Trophoblast cell (in vitro differentiated cells and primary cell): ENCODE data around the gene PSMD5.

ENCODE experiments used
- DNase-seq, 2 donors: peaks; one replicate each; pipeline ENCODE4 v3.0.0-alpha.2; 2016
- H2AFZ ChIP-seq: 2 replicates; pipeline ENCODE4 v1.6.1; 2013; ENCODE audit warnings: low read length, moderate library complexity, mild to moderate bottlenecking; ENCODE audit not compliant: insufficient read depth, poor library complexity
- H2AK5ac ChIP-seq: 2 replicates; pipeline ENCODE4 v1.6.1; 2013; ENCODE audit warnings: mild to moderate bottlenecking, low read length
- H2BK120ac ChIP-seq: 2 replicates; pipeline ENCODE4 v1.6.1; 2013; ENCODE audit warnings: low read length, mild to moderate bottlenecking, moderate library complexity; ENCODE audit not compliant: insufficient read depth, poor library complexity
- H2BK12ac ChIP-seq: 2 replicates; pipeline ENCODE4 v1.6.1; 2013; ENCODE audit warnings: mild to moderate bottlenecking, low read length, moderate library complexity
- H2BK5ac ChIP-seq: 2 replicates; pipeline ENCODE4 v1.6.1; 2013; ENCODE audit warnings: low read length, low read depth, moderate library complexity, mild to moderate bottlenecking; ENCODE audit not compliant: poor library complexity
- H3K14ac ChIP-seq: 2 replicates; pipeline ENCODE4 v1.6.1; 2013; ENCODE audit warnings: mild to moderate bottlenecking, low read length
- H3K18ac ChIP-seq: 2 replicates; pipeline ENCODE4 v1.6.1; 2013; ENCODE audit warnings: mild to moderate bottlenecking, low read length
- H3K23ac ChIP-seq: 2 replicates; pipeline ENCODE4 v1.6.1; 2013; ENCODE audit warnings: low read length
- H3K27ac ChIP-seq: 2 replicates; pipeline ENCODE4 v1.5.1; 2013; ENCODE audit warnings: low read depth, mild to moderate bottlenecking, inconsistent platforms, low read length, moderate library complexity
- H3K27me3 ChIP-seq: 2 replicates; pipeline ENCODE4 v1.6.1; 2013; ENCODE audit warnings: inconsistent platforms, mild to moderate bottlenecking, low read length, moderate library complexity; ENCODE audit not compliant: insufficient read depth
- H3K36me3 ChIP-seq, 2 experiments: 1 replicate in 1 of 2; 2 replicates in 1 of 2; pipeline ENCODE4 v1.6.1; 2013; ENCODE audit warnings: low read length in 2 of 2, mild to moderate bottlenecking in 2 of 2, moderate library complexity in 1 of 2; ENCODE audit not compliant: insufficient read depth in 2 of 2, control insufficient read depth in 1 of 2
- H3K4ac ChIP-seq: 2 replicates; pipeline ENCODE4 v1.6.1; 2013; ENCODE audit warnings: low read depth, mild to moderate bottlenecking, low read length, moderate library complexity
- H3K4me1 ChIP-seq, 2 experiments: 1 replicate in 1 of 2; 2 replicates in 1 of 2; pipeline ENCODE4 v1.6.1; 2013; ENCODE audit warnings: low read length in 2 of 2, mild to moderate bottlenecking in 2 of 2, moderate library complexity in 1 of 2; ENCODE audit not compliant: insufficient read depth in 2 of 2, control insufficient read depth in 1 of 2
- H3K4me2 ChIP-seq: 2 replicates; pipeline ENCODE4 v1.6.1; 2013; ENCODE audit warnings: inconsistent platforms, mild to moderate bottlenecking, low read length, moderate library complexity
- H3K4me3 ChIP-seq: 2 replicates; pipeline ENCODE4 v1.5.1; 2013; ENCODE audit warnings: mild to moderate bottlenecking, low read depth, low read length, inconsistent platforms
- H3K79me1 ChIP-seq: one replicate; pipeline ENCODE4 v1.6.1; 2013; ENCODE audit warnings: low read length
- H3K79me2 ChIP-seq: 2 replicates; pipeline ENCODE4 v1.6.1; 2013; ENCODE audit warnings: low read length, mild to moderate bottlenecking; ENCODE audit not compliant: control insufficient read depth, insufficient read depth, poor library complexity
- H3K9ac ChIP-seq: 2 replicates; pipeline ENCODE4 v1.6.1; 2013; ENCODE audit warnings: mild to moderate bottlenecking, low read length
- H3K9me3 ChIP-seq: 2 replicates; pipeline ENCODE4 v1.6.1; 2013; ENCODE audit warnings: low read depth, mild to moderate bottlenecking, control low read depth, inconsistent platforms, low read length; ENCODE audit not compliant: insufficient read depth
- H4K12ac ChIP-seq: 2 replicates; pipeline ENCODE4 v1.6.1; 2013; ENCODE audit warnings: low read depth, mild to moderate bottlenecking, low read length, moderate library complexity
- H4K8ac ChIP-seq: 2 replicates; pipeline ENCODE4 v1.6.1; 2013; ENCODE audit warnings: low read depth, mild to moderate bottlenecking, low read length, moderate library complexity
- H4K91ac ChIP-seq: one replicate; pipeline ENCODE4 v1.6.1; 2013; ENCODE audit warnings: low read depth, mild to moderate bottlenecking, low read length, moderate library complexity
- WGBS: extraction: QIAGEN DNeasy Blood & Tissue Kit; methylation state at CpG from one replicate; pipeline ENCODE4 v1.1.7; 2013; ENCODE audit warnings: missing lambda C conversion rate; ENCODE audit not compliant: insufficient read length, insufficient coverage; ENCODE audit errors: extremely low coverage; 5-methylcytosine and 5-hydroxymethylcytosine counted together

The PSMD5 gene

GRCh38 chr9:120885958-120886357 lies 43.2 kb upstream of the PSMD5 start:
- Histone ChIP-seq H3K36me3 (no peaks in the 10 kb centered on the region), H3K27me3 (no peaks in the 10 kb centered on the region), H3K9ac (no peak overlapping the region), H3K14ac (no peak overlapping the region), H3K18ac (no peak overlapping the region), H4K91ac (no peak overlapping the region), H2AK5ac (no peak overlapping the region), H3K23ac (no peak overlapping the region), H4K8ac (no peak overlapping the region), H3K79me1 (no peaks in the 10 kb centered on the region), H2BK12ac (no peak overlapping the region), H2BK120ac (no peak overlapping the region), H3K27ac (no peak overlapping the region), H2BK5ac (no peak overlapping the region), H3K4ac (no peak overlapping the region), H3K4me3 (no peak overlapping the region), H4K12ac (no peak overlapping the region), H3K4me2 (no peak overlapping the region), H3K4me1 (no peaks in the 10 kb centered on the region), H2AFZ (no peak overlapping the region), H3K9me3 (no peaks in the 10 kb centered on the region), H3K79me2 (no peaks in the 10 kb centered on the region)
- no peak for DNase-seq
- no CpG with 5 or more reads among the region's 5 CpGs for WGBS

DNA sequence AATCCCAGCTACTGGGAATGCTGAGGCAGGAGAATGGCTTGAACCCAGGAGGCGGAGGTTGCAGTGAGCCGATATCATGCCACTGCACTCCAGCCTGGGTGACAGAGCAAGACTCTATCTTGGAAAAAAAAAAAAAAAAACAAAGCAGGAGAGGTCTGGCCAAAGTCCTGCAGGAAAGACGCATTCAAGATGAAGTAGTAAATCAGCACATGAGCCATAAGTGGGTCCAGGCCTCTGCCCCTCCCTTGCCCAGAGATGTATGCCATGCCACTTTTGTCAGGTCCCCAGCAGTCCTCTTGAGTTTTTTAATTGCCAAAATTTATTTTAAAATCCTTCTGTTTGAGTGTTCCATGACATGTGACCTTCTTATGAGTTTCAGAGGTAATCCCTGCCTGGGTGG lies 42.7 kb upstream of the PSMD5 start:
- Histone ChIP-seq H3K23ac (no peak overlapping the region), H3K4me3 (no peak overlapping the region), H2BK12ac (no peak overlapping the region), H3K36me3 (no peaks in the 10 kb centered on the region), H3K4ac (no peak overlapping the region), H3K79me2 (no peaks in the 10 kb centered on the region), H3K18ac (no peak overlapping the region), H4K91ac (no peak overlapping the region), H2AK5ac (no peak overlapping the region), H2BK5ac (no peak overlapping the region), H3K4me2 (no peak overlapping the region), H2AFZ (no peak overlapping the region), H3K14ac (no peak overlapping the region), H3K4me1 (no peaks in the 10 kb centered on the region), H3K27ac (no peak overlapping the region), H3K79me1 (no peaks in the 10 kb centered on the region), H2BK120ac (no peak overlapping the region), H4K8ac (no peak overlapping the region), H4K12ac (no peak overlapping the region), H3K9ac (no peak overlapping the region), H3K27me3 (no peaks in the 10 kb centered on the region), H3K9me3 (no peaks in the 10 kb centered on the region)
- no CpG with 5 or more reads among the region's 3 CpGs for WGBS
- DNase-seq = no peak

DNA sequence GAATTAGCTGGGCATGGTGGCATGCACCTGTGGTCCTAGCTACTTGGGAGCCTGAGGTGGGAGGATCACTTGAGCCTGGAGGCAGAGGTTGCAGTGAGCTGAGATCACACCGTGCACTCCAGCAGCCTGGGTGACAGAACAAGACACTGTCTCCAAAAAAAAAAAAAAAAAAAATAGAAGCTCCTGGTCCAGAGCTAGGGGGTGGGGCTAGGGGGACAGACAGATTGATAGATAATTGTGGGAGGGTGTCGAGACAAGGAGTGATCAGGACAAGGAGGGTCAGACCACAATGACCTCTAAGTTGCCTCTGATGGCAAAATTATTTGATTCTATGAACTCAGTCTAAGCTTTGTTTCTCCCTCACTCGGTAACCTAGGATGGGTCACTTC lies 40.9 kb upstream of the PSMD5 start:
- Histone ChIP-seq H3K23ac (no peak overlapping the region), H2BK5ac (no peak overlapping the region), H4K8ac (no peak overlapping the region), H3K4me2 (no peak overlapping the region), H2AFZ (no peak overlapping the region), H3K4ac (no peak overlapping the region), H3K18ac (no peak overlapping the region), H3K79me2 (no peaks in the 10 kb centered on the region), H3K27ac (no peak overlapping the region), H3K14ac (no peak overlapping the region), H3K36me3 (no peaks in the 10 kb centered on the region), H2AK5ac (no peak overlapping the region), H3K4me3 (no peak overlapping the region), H2BK12ac (no peak overlapping the region), H3K9me3 (peaks cover 1% of the 10 kb centered on the region), H4K91ac (no peak overlapping the region), H3K79me1 (no peaks in the 10 kb centered on the region), H3K27me3 (no peaks in the 10 kb centered on the region), H3K9ac (no peak overlapping the region), H3K4me1 (no peaks in the 10 kb centered on the region), H4K12ac (no peak overlapping the region), H2BK120ac (no peak overlapping the region)
- WGBS = no CpG with 5 or more reads among the region's 3 CpGs
- no peak for DNase-seq

DNA sequence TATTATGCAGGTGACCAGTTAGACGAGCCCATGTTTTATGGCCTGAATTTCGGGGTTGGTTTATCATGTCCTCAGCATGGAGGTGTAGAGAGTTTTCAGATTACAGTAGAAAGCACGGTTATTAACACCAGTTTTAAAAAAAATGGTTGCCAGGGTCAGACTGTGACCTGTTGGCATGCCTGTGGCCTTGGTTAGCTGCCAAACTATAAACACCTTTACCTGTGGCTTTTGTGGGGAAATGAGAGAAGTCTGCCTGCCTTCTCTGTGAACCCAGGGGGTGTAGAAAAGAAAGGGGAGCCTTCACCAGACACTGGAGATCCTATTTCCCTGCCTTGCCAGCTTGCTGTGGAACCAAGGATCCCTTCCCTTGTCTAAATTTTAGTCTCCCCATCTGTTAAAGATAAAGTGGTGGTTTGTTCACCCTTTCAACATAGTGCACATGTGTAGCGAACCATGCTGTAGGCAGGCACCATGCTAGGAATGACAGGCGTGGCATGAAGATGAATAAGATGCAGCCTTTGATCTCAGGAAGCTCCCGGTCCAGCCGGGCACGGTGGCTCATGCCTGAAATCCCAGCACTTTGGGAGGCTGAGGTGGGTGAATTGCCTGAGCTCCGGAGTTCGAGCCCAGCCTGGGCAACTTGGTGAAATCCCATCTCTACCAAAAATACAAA lies 40.3 kb upstream of the PSMD5 start:
- H2BK12ac ChIP-seq = no peak overlapping the region
- no CpG with 5 or more reads among the region's 10 CpGs for WGBS
- H3K79me2 ChIP-seq = no peaks in the 10 kb centered on the region
- no peak overlapping the region for H4K12ac ChIP-seq
- no peak overlapping the region for H3K23ac ChIP-seq
- no peak overlapping the region for H2BK120ac ChIP-seq
- H3K27ac ChIP-seq = no peak overlapping the region
- no peak overlapping the region for H2BK5ac ChIP-seq
- H3K9me3 ChIP-seq = peaks cover 1% of the 10 kb centered on the region
- no peak overlapping the region for H3K14ac ChIP-seq
- no peak overlapping the region for H4K8ac ChIP-seq
- no peak overlapping the region for H4K91ac ChIP-seq
- no peaks in the 10 kb centered on the region for H3K36me3 ChIP-seq
- H3K4me1 ChIP-seq = no peaks in the 10 kb centered on the region
- no peak overlapping the region for H3K18ac ChIP-seq
- no peak overlapping the region for H3K4ac ChIP-seq
- no peak for DNase-seq
- H3K9ac ChIP-seq = no peak overlapping the region
- H2AK5ac ChIP-seq = no peak overlapping the region
- no peaks in the 10 kb centered on the region for H3K79me1 ChIP-seq
- H2AFZ ChIP-seq = no peak overlapping the region
- no peak overlapping the region for H3K4me3 ChIP-seq
- H3K4me2 ChIP-seq = no peak overlapping the region
- peaks cover 3% of the 10 kb centered on the region for H3K27me3 ChIP-seq
